ENCODE data around the gene GNAT3. TPM values are rescaled to one million over a fixed set of nuclear protein-coding genes. Genes with fewer than 3 reads are reported as not detected.

Gene GNAT3
- total RNA-seq, 1 donor from 2014 or later: not detected

DNA sequence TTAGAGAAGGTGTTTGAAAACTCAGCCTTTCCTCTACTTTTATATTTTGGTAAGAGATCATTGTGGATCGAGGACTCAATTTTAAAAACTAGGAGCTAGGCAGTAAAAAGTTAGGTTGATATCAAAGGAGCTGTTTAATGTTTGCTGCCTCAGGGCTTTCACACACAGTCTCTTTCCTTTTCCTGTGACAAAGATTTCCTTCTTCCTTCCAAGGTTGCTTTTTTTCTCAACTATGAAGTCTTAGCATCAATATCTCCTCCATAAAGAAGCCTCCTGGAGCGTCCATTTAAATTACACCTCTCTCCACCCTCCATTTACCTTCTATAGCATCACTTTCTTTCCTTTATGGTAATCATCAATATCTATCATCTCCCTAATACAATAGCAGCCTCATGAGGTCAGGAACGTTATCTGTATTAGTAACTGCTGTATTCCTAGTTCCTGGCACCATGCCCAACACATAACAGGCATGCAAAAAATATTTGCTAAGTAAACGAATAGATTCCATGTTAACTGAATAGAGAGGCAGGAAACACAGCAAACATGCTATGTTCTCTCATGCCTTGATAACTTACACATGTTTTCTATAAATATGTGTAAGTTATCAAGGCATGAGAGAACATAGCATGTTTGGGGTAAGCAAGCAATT, 48.5 kb downstream of the GNAT3 start:
- no peak for DNase-seq

- no peak for DNase-seq
These were observed 51.0 kb downstream of the GNAT3 start for GRCh38 chr7:80460857-80461256.

GRCh38 chr7:80459776-80460510, 51.9 kb downstream of the GNAT3 start:
- peak; percentile 24 for DNase-seq

DNA sequence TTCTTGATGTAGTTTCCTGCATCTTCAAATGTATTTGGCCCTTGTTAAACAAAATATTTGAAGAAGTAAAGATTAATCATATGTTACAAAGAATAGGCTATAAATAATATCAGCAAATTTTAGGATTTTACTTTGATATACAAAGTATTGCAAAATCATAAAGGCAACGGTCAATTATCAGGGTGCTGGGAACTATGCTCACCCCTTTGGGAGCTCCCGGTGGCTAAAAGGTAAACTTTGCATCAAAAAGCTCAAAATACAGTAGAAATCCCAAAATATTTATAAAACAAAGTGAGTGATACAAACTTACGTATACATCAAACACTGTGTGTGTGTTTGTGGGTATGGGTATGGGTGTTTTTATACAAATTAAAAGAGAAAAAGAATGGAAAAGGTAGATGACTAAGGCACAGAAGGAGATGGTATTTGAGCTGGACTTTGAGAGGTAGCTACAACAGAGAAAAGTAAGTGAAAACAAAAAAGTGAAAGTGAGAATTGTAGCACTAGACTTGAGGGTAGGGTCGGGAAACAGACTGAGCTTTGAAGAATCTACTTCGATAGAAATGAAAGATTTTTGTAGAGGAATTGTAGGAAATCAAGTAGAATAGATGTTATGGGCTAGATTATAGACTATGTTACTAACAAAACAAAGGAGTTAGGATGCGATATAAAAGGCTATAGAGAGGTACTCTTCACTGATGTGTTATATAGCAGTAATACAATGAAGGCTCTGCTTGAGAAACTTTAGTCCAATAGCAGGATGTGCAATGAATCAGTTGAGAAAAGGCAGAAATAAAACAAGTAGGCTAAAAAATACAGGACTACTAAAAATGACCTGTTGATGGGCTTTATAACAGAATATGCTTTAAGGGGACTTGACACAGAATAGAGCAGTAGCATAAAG, 52.8 kb downstream of the GNAT3 start:
- no peak for DNase-seq

- peak; percentile 18 for DNase-seq
These were observed 58.0 kb downstream of the GNAT3 start for GRCh38 chr7:80453699-80454340.

- DNase-seq: no peak
These were observed 61.1 kb downstream of the GNAT3 start for GRCh38 chr7:80450621-80451308.

DNA sequence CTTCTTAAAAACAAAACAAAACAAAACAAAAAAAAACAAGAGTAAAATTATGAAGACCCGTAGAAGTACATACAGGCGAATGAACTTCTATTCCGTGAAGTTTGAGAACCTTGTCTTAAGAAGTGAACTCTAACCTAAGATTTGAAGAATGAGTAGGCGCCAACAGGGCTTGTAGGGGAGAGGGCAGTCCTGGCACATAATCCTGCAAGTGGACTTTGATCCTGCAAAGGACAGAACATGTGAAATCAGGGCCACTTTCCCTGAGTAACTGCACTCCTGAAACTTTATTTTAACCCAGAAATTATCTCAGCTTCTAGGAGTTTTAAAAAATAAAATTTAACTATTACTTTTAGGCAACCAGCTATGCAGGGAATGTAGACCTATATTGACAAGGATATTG, 62.0 kb downstream of the GNAT3 start:
- no peak for DNase-seq

DNA sequence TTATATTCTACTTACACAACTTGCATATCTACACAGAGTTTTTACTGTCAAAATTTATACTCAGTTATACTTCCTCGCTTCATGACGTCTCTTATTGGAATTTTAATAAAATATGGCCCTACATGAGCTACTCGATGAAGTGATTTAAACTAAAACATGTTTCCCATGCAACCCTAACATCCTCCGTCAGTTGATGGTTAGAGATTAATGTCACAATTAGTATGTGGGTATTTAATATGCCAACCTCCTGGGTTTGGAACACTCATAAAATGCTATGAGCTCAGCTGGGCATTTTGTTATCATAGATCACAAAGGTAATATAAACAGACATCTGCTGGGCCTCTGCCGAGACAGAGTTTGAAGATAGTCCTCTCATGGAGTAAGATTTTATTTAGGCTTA, 66.5 kb downstream of the GNAT3 start:
- no peak for DNase-seq

GRCh38 chr7:80444811-80445210, 67.1 kb downstream of the GNAT3 start:
- DNase-seq: peak; percentile 3

DNA sequence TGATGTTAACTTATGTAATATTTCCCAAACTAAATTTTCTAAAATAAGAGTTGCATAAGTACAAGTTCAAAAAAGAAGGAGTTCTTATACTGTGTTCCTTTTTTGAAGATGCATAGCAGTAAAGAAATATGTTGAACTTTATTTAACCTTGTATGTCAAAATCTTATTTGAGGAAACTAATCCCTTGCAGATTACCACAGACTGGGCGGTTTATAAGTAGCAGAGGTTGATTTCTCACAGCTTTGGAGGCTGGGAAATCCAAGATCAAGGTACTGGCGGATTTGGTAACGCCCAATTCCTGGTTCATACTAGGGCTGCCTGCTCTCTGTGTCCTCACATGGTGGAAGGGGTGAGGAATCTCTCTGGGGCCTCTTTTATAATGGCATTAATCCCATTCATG, 68.5 kb downstream of the GNAT3 start:
- DNase-seq: no peak

DNA sequence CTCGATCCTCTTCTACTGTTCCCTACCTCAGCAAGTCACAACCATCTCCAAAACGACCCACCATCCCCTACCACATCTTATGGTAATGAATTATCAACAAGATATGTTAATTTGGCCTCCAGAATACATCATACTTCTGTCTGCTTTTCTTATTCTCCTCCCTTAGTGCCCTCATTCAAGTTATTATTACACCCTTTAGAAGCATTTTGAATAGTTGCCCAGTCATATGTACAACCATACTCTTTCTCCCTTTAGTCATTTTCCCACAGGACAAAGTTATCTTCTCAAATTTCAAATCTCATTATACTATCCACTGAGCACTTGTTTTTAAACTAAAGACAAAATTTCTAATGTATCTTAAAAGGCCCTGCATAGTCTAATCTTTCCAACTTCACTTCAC, 71.0 kb downstream of the GNAT3 start:
- DNase-seq: peak; percentile 80

- peak; percentile 96 for DNase-seq
These were observed 71.7 kb downstream of the GNAT3 start for GRCh38 chr7:80439894-80440821.

DNA sequence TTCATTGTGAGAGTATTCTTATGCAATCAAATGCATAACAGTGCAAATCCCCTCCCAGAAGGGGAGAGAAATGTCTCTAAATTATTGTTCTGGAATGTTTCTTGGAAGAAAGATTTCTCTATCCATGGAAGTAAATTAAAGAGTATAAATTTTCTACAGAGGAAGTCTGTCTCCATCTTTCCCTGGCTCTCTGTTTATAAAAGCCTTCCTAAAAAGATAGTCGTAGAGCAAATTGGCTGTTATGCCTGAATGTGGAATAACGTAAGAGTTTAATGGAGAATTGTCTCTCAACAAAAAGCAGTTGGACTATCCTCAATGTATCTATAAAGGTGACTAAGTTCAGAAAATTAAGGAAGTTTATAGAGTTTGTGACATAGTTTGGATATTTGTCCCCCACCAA, 76.3 kb downstream of the GNAT3 start:
- DNase-seq: peak; percentile 40

GRCh38 chr7:80434047-80434446, 77.8 kb downstream of the GNAT3 start:
- no peak for DNase-seq

GRCh38 chr7:80432166-80432565, 79.7 kb downstream of the GNAT3 start:
- DNase-seq: no peak

DNA sequence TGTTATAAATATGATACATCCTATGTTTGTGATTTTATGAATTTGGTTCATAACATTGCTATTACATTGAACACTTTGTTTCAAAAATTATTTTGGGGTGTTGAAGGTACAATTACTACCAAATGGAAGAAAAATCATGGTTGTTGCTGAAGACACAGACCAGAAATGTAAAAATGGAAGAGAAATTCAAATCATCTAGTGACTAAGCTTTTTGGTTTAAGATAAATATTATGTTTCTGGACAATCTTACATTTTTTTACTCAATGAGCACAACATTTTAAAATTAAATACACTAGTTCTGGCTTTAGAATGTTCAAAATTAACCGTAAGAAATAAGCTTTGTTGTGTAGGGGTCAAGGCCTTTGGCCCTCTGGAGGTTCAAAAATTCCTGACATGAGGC, 82.7 kb downstream of the GNAT3 start:
- no peak for DNase-seq

GRCh38 chr7:80428161-80429054, 83.5 kb downstream of the GNAT3 start:
- DNase-seq: peak; percentile 60

DNA sequence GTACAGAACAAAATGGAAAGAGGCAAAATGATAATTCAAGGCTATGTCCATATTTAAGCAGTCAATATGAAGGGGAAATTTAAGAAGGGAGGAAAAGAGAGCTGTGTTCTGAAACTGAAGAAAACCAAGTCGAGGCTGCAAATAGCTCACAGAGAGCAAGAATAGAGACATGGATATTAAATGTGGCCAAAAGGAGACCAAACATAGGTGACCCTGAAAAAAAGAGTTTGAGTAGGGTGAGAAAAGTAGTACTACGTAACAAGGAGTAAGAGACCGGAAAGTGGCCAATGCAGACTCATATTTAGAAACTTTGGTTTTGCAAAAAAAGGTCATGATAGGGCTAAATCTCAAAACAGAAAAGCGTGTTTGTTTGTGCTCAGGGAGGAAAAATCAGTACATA, 84.6 kb downstream of the GNAT3 start:
- no peak for DNase-seq

DNA sequence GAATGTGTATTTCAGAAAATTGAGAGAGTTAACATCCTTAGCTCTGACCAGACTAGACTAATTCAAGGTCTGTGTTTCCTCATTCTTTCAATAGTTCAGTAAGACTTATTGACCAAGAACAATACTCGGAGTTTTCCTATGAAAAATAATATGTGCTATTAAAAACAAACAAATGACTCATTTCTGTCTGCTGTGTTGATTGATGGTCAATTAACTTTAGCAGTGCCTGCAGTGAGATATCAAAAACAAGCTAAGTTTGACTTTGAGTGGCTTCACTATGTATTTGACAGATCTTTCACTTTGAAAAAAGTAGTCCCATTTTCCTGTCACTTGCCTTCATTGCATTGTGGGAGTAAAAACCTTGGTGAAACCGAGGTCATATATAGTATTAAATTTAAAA, 91.0 kb downstream of the GNAT3 start:
- no peak for DNase-seq
